HG03066 (cell line): ENCODE data around the gene ITGB6.

Source experiments
- ATAC-seq: cut with Tn5 transposase; IDR thresholded peaks from one replicate; pipeline ENCODE4 v1.9.1; 2021; ENCODE audit warnings: low read depth; ENCODE audit not compliant: unreplicated experiment

The ITGB6 gene

GRCh38 chr2:160057356-160057755 lies 142.7 kb downstream of the ITGB6 start:
- no peak for ATAC-seq

- ATAC-seq, result no peak
Measured at GRCh38 chr2:160055726-160056108, 144.4 kb downstream of the ITGB6 start.

GRCh38 chr2:160054984-160055725 lies 144.9 kb downstream of the ITGB6 start:
- no peak for ATAC-seq

- no peak for ATAC-seq
Measured at GRCh38 chr2:160053946-160054345, 146.1 kb downstream of the ITGB6 start.

GRCh38 chr2:160052531-160052930 lies 147.5 kb downstream of the ITGB6 start:
- no peak for ATAC-seq

- no peak for ATAC-seq
Measured at GRCh38 chr2:160051371-160051800, 148.7 kb downstream of the ITGB6 start.

- no peak for ATAC-seq
Measured at GRCh38 chr2:160050147-160050546, 149.9 kb downstream of the ITGB6 start.
